Neural cell (in vitro differentiated cells): ENCODE data around the gene SNX33. TPM values are rescaled to one million over a fixed set of nuclear protein-coding genes. Genes with fewer than 3 reads are reported as not detected.

Experiments
- H2AFZ ChIP-seq: fragments of 200-600, 300-800 bp; sonication (generic), shearing (Covaris generic); 2 replicates; pipeline ENCODE4 v1.6.0; 2014; ENCODE audit warnings: low read depth, mild to moderate bottlenecking, antibody characterized with exemption, low read length, moderate library complexity
- H3F3A ChIP-seq: fragments of 200-600 bp; shearing (Covaris generic); 2 replicates; pipeline ENCODE4 v1.6.1; 2016; ENCODE audit warnings: mild to moderate bottlenecking, moderate library complexity, mixed read lengths, antibody characterized with exemption, low read length; ENCODE audit not compliant: insufficient read depth, poor library complexity, severe bottlenecking
- H3K27ac ChIP-seq: fragments of 200-600, 300-800 bp; sonication (generic), shearing (Covaris generic); 2 replicates; pipeline ENCODE4 v1.5.1; 2014; ENCODE audit warnings: mild to moderate bottlenecking, low read length, moderate library complexity
- H3K27me3 ChIP-seq: fragments of 300-800, 200-600 bp; sonication (generic), shearing (Covaris generic); 2 replicates; pipeline ENCODE4 v1.6.0; 2014; ENCODE audit warnings: mild to moderate bottlenecking, low read depth, low read length, moderate library complexity; ENCODE audit not compliant: insufficient read depth
- H3K36me3 ChIP-seq: fragments of 300-800, 200-600 bp; sonication (generic), shearing (Covaris generic); 2 replicates; pipeline ENCODE4 v1.5.1; 2014; ENCODE audit warnings: mild to moderate bottlenecking, antibody characterized with exemption, low read length, moderate library complexity; ENCODE audit not compliant: insufficient read depth
- H3K4me2 ChIP-seq: fragments of 300-800, 200-600 bp; sonication (generic), shearing (Covaris generic); 2 replicates; pipeline ENCODE4 v1.6.0; 2014; ENCODE audit warnings: mild to moderate bottlenecking, low read length
- H3K4me3 ChIP-seq: fragments of 300-800, 200-600 bp; sonication (generic), shearing (Covaris generic); 2 replicates; pipeline ENCODE4 v1.5.1; 2014; ENCODE audit warnings: mild to moderate bottlenecking, low read length, moderate library complexity
- H3K79me2 ChIP-seq: fragments of 200-600 bp; shearing (Covaris generic); replicated peaks from 2 replicates; pipeline ENCODE4 v1.6.0; 2014; ENCODE audit warnings: mild to moderate bottlenecking, low read length, moderate library complexity; ENCODE audit not compliant: insufficient read depth
- H3K9ac ChIP-seq: fragments of 300-800, 200-600 bp; sonication (generic), shearing (Covaris generic); 2 replicates; pipeline ENCODE4 v1.6.1; 2016; ENCODE audit warnings: mild to moderate bottlenecking, low read length, mixed read lengths
- H3K9me2 ChIP-seq: fragments of 200-600 bp; shearing (Covaris generic); 2 replicates; pipeline ENCODE4 v1.6.1; 2016; ENCODE audit warnings: mild to moderate bottlenecking, low read length, mixed read lengths; ENCODE audit not compliant: insufficient read depth
- H3K9me3 ChIP-seq: fragments of 200-600, 300-800 bp; sonication (generic), shearing (Covaris generic); 2 replicates; pipeline ENCODE4 v1.6.1; 2016; ENCODE audit warnings: mild to moderate bottlenecking, mixed run types, low read length, moderate library complexity, mixed read lengths
- H4K20me1 ChIP-seq: fragments of 200-600 bp; shearing (Covaris generic); 2 replicates; pipeline ENCODE4 v1.6.1; 2016; ENCODE audit warnings: mild to moderate bottlenecking, mixed run types; ENCODE audit not compliant: insufficient read depth
- EP300 ChIP-seq: fragments of 450-650 bp; conservative IDR thresholded peaks from 2 replicates; pipeline ENCODE4 v1.6.1; 2014; ENCODE audit warnings: antibody characterized with exemption, mild to moderate bottlenecking, moderate library complexity; ENCODE audit not compliant: poor library complexity, severe bottlenecking
- EZH2 ChIP-seq: fragments of 200-600, 300-800 bp; shearing (Covaris generic), sonication (generic); IDR thresholded peaks from 2 replicates; pipeline ENCODE4 v1.6.1; 2014; ENCODE audit warnings: antibody characterized with exemption, low read length, borderline replicate concordance, mild to moderate bottlenecking; ENCODE audit not compliant: insufficient read depth, poor library complexity, severe bottlenecking
- MXI1 ChIP-seq: fragments of 450-650 bp; conservative IDR thresholded peaks from 2 replicates; pipeline ENCODE4 v1.6.1; 2014; ENCODE audit warnings: antibody characterized with exemption, mild to moderate bottlenecking; ENCODE audit not compliant: poor library complexity, severe bottlenecking
- POLR2AphosphoS5 ChIP-seq: IDR thresholded peaks from 2 replicates; pipeline ENCODE4 v1.6.1; 2012
- RAD21 ChIP-seq: fragments of 450-650 bp; conservative IDR thresholded peaks from 2 replicates; pipeline ENCODE4 v1.6.1; 2014; ENCODE audit warnings: antibody characterized with exemption, mild to moderate bottlenecking, moderate library complexity
- REST ChIP-seq: IDR thresholded peaks from 2 replicates; pipeline ENCODE4 v1.6.1; 2012; ENCODE audit warnings: borderline replicate concordance
- SMC3 ChIP-seq: fragments of 450-650 bp; conservative IDR thresholded peaks from 2 replicates; pipeline ENCODE4 v1.6.1; 2014; ENCODE audit warnings: antibody characterized with exemption, mild to moderate bottlenecking, moderate library complexity; ENCODE audit not compliant: poor library complexity
- TAF1 ChIP-seq: IDR thresholded peaks from 2 replicates; pipeline ENCODE4 v1.6.1; 2012; ENCODE audit warnings: low read depth
- polyA plus RNA-seq: library from polyadenylated mRNA; depleted of rRNA; stranded (reverse); fragments of >200 nt; gene quantifications from 2 replicates; pipeline ENCODE4 v1.2.3, GENCODE V29; 2014
- TF ChIP-seq, protein P1 (sequence below): fragments of 450-650 bp; IDR thresholded peaks from 2 replicates; pipeline ENCODE4 v1.5.1; 2014; ENCODE audit warnings: antibody characterized with exemption, mild to moderate bottlenecking, moderate library complexity; ENCODE audit not compliant: poor library complexity, severe bottlenecking

The SNX33 gene
- polyA plus RNA-seq, 1 donor from 2014 or later = 0.14 TPM

GRCh38 chr15:75654201-75654907, 6.6 kb downstream of the SNX33 start:
- H3K36me3 ChIP-seq = no peaks in the 10 kb centered on the region

DNA sequence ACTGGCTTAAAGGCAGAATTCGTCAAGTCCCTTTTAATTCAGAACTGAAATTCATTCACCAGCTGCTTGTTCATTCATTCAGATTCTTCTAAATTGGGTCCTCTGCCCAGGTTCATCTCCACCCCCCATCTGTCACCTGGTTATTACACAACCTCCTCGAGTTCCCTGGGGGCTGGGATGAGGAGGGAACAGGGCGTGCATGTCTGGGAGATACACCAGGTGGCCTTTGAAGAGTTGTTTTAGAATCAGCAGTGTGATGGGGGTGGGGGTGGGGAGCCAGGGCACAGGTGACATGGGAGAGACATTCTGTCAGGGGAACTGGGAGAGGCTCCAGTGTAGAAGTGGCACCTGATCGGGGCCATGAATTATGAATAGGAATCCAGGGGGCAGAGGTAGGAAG, 8.2 kb downstream of the SNX33 start:
- Histone ChIP-seq H2AFZ (no peak overlapping the region), H3K36me3 (no peaks in the 10 kb centered on the region), H3K27me3 (no peaks in the 10 kb centered on the region), H3K9ac (no peak overlapping the region), H3K79me2 (no peaks in the 10 kb centered on the region), H3K4me2 (no peak overlapping the region), H3K9me3 (no peaks in the 10 kb centered on the region), H3K9me2 (no peaks in the 10 kb centered on the region), H3F3A (no peaks in the 10 kb centered on the region), H4K20me1 (no peaks in the 10 kb centered on the region), H3K4me3 (no peak overlapping the region), H3K27ac (no peak overlapping the region)
- TF ChIP-seq EZH2 (no peak), RAD21 (no peak), SMC3 (no peak), MXI1 (no peak), POLR2AphosphoS5 (no peak), EP300 (no peak)
- TF ChIP-seq, protein P1, sequence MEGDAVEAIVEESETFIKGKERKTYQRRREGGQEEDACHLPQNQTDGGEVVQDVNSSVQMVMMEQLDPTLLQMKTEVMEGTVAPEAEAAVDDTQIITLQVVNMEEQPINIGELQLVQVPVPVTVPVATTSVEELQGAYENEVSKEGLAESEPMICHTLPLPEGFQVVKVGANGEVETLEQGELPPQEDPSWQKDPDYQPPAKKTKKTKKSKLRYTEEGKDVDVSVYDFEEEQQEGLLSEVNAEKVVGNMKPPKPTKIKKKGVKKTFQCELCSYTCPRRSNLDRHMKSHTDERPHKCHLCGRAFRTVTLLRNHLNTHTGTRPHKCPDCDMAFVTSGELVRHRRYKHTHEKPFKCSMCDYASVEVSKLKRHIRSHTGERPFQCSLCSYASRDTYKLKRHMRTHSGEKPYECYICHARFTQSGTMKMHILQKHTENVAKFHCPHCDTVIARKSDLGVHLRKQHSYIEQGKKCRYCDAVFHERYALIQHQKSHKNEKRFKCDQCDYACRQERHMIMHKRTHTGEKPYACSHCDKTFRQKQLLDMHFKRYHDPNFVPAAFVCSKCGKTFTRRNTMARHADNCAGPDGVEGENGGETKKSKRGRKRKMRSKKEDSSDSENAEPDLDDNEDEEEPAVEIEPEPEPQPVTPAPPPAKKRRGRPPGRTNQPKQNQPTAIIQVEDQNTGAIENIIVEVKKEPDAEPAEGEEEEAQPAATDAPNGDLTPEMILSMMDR = no peak

More at GRCh38 chr15:75654201-75654907, 6.6 kb downstream of the SNX33 start:
- Histone ChIP-seq H3K9me3 (no peaks in the 10 kb centered on the region), H4K20me1 (no peaks in the 10 kb centered on the region), H3K79me2 (peaks cover 4% of the 10 kb centered on the region), H3F3A (no peaks in the 10 kb centered on the region), H3K27ac (no peak overlapping the region), H3K4me3 (no peak overlapping the region), H2AFZ (no peak overlapping the region), H3K9me2 (no peaks in the 10 kb centered on the region), H3K4me2 (no peak overlapping the region), H3K9ac (no peak overlapping the region), H3K27me3 (no peaks in the 10 kb centered on the region)
- no peak for TF ChIP-seq TAF1
- TF ChIP-seq RAD21 = no peak
- TF ChIP-seq POLR2AphosphoS5 = no peak
- no peak for TF ChIP-seq MXI1
- TF ChIP-seq, protein P1 = no peak
- TF ChIP-seq EP300 = no peak
- TF ChIP-seq SMC3 = no peak
- TF ChIP-seq REST = no peak
- TF ChIP-seq EZH2 = no peak
